Hepatocyte (in vitro differentiated cells): Measurements from ENCODE around the gene IL1RAPL1. TPM values are rescaled to one million over a fixed set of nuclear protein-coding genes. Genes with fewer than 3 reads are reported as not detected.
"Not testable (repeated sequence)": the region's sequence is repeated elsewhere in the genome, so short reads cannot be mapped to it uniquely, and the experiment has no call there.

Source experiments
- DNase-seq: peaks from one replicate; pipeline ENCODE4 v3.0.0-alpha.2; 2016; ENCODE audit warnings: low spot score
- H2AFZ ChIP-seq: fragments of 200-600 bp; sonication (generic); 2 replicates; pipeline ENCODE4 v1.6.0; 2016; ENCODE audit warnings: antibody characterized with exemption, mild to moderate bottlenecking
- H3K27ac ChIP-seq: fragments of 200-600 bp; sonication (generic); 2 replicates; pipeline ENCODE4 v1.5.1; 2016; ENCODE audit warnings: mild to moderate bottlenecking
- H3K27me3 ChIP-seq: fragments of 200-600 bp; sonication (generic); 2 replicates; pipeline ENCODE4 v1.6.1; 2016
- H3K36me3 ChIP-seq: fragments of 200-600 bp; sonication (generic); replicated peaks from 2 replicates; pipeline ENCODE4 v1.5.1; 2016; ENCODE audit warnings: low read depth; ENCODE audit not compliant: insufficient read depth
- H3K4me1 ChIP-seq: fragments of 200-600 bp; sonication (generic); 2 replicates; pipeline ENCODE4 v1.5.1; 2016; ENCODE audit warnings: mild to moderate bottlenecking, moderate library complexity; ENCODE audit not compliant: insufficient read depth
- H3K4me2 ChIP-seq: fragments of 200-600 bp; sonication (generic); 2 replicates; pipeline ENCODE4 v1.6.0; 2016
- H3K4me3 ChIP-seq: fragments of 200-600 bp; sonication (generic); 2 replicates; pipeline ENCODE4 v1.5.1; 2016; ENCODE audit warnings: mild to moderate bottlenecking
- H3K79me2 ChIP-seq: fragments of 200-600 bp; sonication (generic); 2 replicates; pipeline ENCODE4 v1.6.0; 2017; ENCODE audit warnings: mild to moderate bottlenecking
- H3K9me2 ChIP-seq: fragments of 200-600 bp; sonication (generic); replicated peaks from 2 replicates; pipeline ENCODE4 v1.6.0; 2017; ENCODE audit warnings: mild to moderate bottlenecking; ENCODE audit not compliant: insufficient read depth
- H3K9me3 ChIP-seq: fragments of 200-600 bp; sonication (generic); 2 replicates; pipeline ENCODE4 v1.5.1; 2016; ENCODE audit warnings: low read depth, mild to moderate bottlenecking
- H4K20me1 ChIP-seq: fragments of 200-600 bp; sonication (generic); 2 replicates; pipeline ENCODE4 v1.6.0; 2016; ENCODE audit warnings: mild to moderate bottlenecking; ENCODE audit not compliant: insufficient read depth, poor library complexity, severe bottlenecking
- EZH2 ChIP-seq: fragments of 200-600 bp; sonication (generic); IDR thresholded peaks from 2 replicates; pipeline ENCODE4 v1.6.1; 2016; ENCODE audit warnings: antibody characterized with exemption, mild to moderate bottlenecking, borderline replicate concordance
- EZH2phosphoT487 ChIP-seq: fragments of 200-600 bp; sonication (generic); IDR thresholded peaks from one replicate; pipeline ENCODE4 v1.6.1; 2018; ENCODE audit warnings: antibody characterized with exemption, mild to moderate bottlenecking, low read depth, moderate library complexity; ENCODE audit not compliant: unreplicated experiment, severe bottlenecking
- WGBS: methylation state at CpG from one replicate; pipeline ENCODE4 v1.1.6; 2016; ENCODE audit warnings: low lambda C conversion rate; ENCODE audit errors: missing lambda C conversion rate; 5-methylcytosine and 5-hydroxymethylcytosine counted together
- polyA plus RNA-seq: library from polyadenylated mRNA; unstranded; fragments of >200 nt; fragmentation: Nextera tagmentation; extraction: Ambion mirVana; gene quantifications from 2 replicates; pipeline ENCODE4 v1.2.1, GENCODE V29; 2016
- total RNA-seq: library from RNA; depleted of rRNA; stranded (reverse); fragments of >200 nt; gene quantifications from 2 replicates; pipeline ENCODE4 v1.2.3, GENCODE V29; 2014
- TF ChIP-seq, protein P1 (sequence below): fragments of 200-600 bp; sonication (generic); IDR thresholded peaks from 2 replicates; pipeline ENCODE4 v1.5.1; 2016; ENCODE audit warnings: antibody characterized with exemption, mild to moderate bottlenecking; ENCODE audit not compliant: poor library complexity

Gene IL1RAPL1
- total and polyA plus RNA-seq, 2 experiments from 2014 or later = 0.89 to 2.7 TPM

DNA sequence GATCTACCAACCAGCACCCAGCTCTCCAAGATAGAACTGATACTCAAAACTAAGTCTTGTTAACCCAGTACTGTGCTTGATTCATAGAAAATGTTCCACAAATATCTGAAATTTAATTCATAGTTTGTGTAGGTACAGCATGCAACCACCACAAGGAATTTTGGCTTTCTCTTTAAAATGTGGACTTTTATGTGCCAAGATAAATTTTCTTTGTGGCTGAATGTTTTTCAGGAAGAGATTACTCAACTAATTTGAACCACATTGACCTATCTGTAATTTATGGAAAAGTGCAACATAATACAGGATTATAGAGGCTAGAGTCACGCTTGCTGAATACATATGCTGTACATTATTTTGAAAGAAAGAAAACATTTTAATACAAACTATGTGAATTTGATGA lies 730.8 kb downstream of the IL1RAPL1 start:
- H3K9me2 ChIP-seq = no peaks in the 10 kb centered on the region
- DNase-seq = no peak
- H3K4me2 ChIP-seq = no peak overlapping the region
- H3K27ac ChIP-seq = no peak overlapping the region
- 56% methylated on average over 1 of the region's 1 CpG for WGBS
- H2AFZ ChIP-seq = no peak overlapping the region
- no peaks in the 10 kb centered on the region for H3K36me3 ChIP-seq
- no peak overlapping the region for H3K4me3 ChIP-seq
- H3K9me3 ChIP-seq = no peaks in the 10 kb centered on the region
- H4K20me1 ChIP-seq = no peaks in the 10 kb centered on the region
- H3K27me3 ChIP-seq = no peaks in the 10 kb centered on the region
- H3K79me2 ChIP-seq = no peaks in the 10 kb centered on the region
- TF ChIP-seq EZH2 (no peak), EZH2phosphoT487 (no peak)
- TF ChIP-seq, protein P1, sequence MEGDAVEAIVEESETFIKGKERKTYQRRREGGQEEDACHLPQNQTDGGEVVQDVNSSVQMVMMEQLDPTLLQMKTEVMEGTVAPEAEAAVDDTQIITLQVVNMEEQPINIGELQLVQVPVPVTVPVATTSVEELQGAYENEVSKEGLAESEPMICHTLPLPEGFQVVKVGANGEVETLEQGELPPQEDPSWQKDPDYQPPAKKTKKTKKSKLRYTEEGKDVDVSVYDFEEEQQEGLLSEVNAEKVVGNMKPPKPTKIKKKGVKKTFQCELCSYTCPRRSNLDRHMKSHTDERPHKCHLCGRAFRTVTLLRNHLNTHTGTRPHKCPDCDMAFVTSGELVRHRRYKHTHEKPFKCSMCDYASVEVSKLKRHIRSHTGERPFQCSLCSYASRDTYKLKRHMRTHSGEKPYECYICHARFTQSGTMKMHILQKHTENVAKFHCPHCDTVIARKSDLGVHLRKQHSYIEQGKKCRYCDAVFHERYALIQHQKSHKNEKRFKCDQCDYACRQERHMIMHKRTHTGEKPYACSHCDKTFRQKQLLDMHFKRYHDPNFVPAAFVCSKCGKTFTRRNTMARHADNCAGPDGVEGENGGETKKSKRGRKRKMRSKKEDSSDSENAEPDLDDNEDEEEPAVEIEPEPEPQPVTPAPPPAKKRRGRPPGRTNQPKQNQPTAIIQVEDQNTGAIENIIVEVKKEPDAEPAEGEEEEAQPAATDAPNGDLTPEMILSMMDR = no peak
- no peaks in the 10 kb centered on the region for H3K4me1 ChIP-seq

DNA sequence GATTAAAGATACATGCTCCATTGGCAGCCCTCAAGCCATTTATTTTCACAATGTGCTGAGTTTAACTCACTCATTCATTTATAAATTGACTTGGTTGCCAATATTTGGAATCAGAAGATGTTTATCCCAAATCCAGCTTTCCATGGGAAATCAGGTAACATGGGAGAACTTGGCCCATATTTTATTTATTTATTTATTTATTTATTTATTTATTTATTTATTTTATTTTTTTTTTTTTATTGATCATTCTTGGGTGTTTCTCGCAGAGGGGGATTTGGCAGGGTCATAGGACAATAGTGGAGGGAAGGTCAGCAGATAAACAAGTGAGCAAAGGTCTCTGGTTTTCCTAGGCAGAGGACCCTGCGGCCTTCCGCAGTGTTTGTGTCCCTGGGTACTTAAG lies 745.2 kb downstream of the IL1RAPL1 start:
- H2AFZ ChIP-seq, H3K79me2 ChIP-seq, DNase-seq, H3K27me3 ChIP-seq, H3K4me2 ChIP-seq, H3K27ac ChIP-seq, H4K20me1 ChIP-seq, H3K4me3 ChIP-seq, H3K4me1 ChIP-seq, H3K9me3 ChIP-seq, H3K36me3 ChIP-seq, H3K9me2 ChIP-seq: not testable (repeated sequence)
- WGBS = 93% methylated on average over 3 of the region's 3 CpGs

DNA sequence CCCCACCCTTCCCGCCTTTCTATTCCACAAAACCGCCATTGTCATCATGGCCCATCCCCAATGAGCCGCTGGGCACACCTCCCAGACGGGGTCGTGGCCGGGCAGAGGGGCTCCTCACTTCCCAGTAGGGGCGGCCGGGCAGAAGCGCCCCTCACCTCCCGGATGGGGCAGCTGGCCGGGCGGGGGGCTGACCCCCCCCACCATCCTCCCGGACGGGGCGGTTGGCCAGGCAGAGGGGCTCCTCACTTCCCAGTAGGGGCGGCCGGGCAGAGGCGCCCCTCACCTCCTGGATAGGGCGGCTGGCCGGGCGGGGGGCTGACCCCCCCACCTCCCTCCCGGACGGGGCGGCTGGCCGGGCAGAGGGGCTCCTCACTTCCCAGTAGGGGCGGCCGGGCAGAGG lies 745.8 kb downstream of the IL1RAPL1 start:
- H3K79me2 ChIP-seq, H3K4me2 ChIP-seq, H3K4me1 ChIP-seq, H2AFZ ChIP-seq, H3K4me3 ChIP-seq, H3K9me3 ChIP-seq, H3K9me2 ChIP-seq, H3K36me3 ChIP-seq, H3K27me3 ChIP-seq, DNase-seq, H4K20me1 ChIP-seq, H3K27ac ChIP-seq: not testable (repeated sequence)
- no CpG with 5 or more reads among the region's 27 CpGs for whole genome bisulfite sequencing

DNA sequence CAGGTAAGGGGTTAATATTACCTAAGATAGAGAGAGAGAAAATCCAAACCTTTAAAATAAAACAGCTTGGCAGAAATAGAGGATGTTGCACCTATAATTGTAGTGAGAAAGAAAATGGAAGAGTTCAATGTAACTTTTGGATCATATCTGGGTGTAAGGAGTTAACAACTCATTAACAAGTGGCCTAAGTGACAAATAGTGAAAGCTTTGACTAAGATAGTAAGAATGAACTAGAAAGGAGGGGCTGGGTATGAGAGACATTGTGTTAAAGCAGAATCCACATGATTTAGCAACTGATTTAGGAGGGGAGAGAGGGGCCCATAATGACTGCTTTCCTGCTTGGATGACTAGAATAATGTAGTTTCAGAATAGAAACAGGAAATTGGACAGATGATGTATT lies 761.0 kb downstream of the IL1RAPL1 start:
- Histone ChIP-seq H3K27me3 (no peaks in the 10 kb centered on the region), H4K20me1 (no peaks in the 10 kb centered on the region)

More for the DNA sequence above, 761.0 kb downstream of the IL1RAPL1 start:
- Histone ChIP-seq H3K9me3 (no peaks in the 10 kb centered on the region), H3K4me2 (no peak overlapping the region), H3K9me2 (no peaks in the 10 kb centered on the region), H3K4me1 (no peaks in the 10 kb centered on the region), H3K27ac (no peak overlapping the region), H3K36me3 (no peaks in the 10 kb centered on the region), H3K4me3 (no peak overlapping the region), H3K79me2 (no peaks in the 10 kb centered on the region), H2AFZ (no peak overlapping the region)
- TF ChIP-seq EZH2 = no peak
- TF ChIP-seq, protein P1 = no peak
- no peak for TF ChIP-seq EZH2phosphoT487
- no peak for DNase-seq
